HEK293 (cell line): ENCODE data around the gene NCK2.

Source experiments
- ATF2 ChIP-seq: fragments of 450-650 bp; formaldehyde crosslinking; IDR thresholded peaks from 2 replicates; pipeline ENCODE4 v1.5.1; 2016; ENCODE audit warnings: missing biosample characterization, missing genetic modification characterization, low read depth
- GLIS1 ChIP-seq: fragments of 450-650 bp; formaldehyde crosslinking; IDR thresholded peaks from 2 replicates; pipeline ENCODE4 v1.5.1; 2016; ENCODE audit warnings: missing biosample characterization, missing genetic modification characterization
- KLF8 ChIP-seq: fragments of 450-650 bp; formaldehyde crosslinking; IDR thresholded peaks from 2 replicates; pipeline ENCODE4 v1.5.1; 2016; ENCODE audit warnings: missing biosample characterization, missing genetic modification characterization
- PATZ1 ChIP-seq: fragments of 450-650 bp; formaldehyde crosslinking; IDR thresholded peaks from 2 replicates; pipeline ENCODE4 v1.5.1; 2016; ENCODE audit warnings: missing biosample characterization, missing genetic modification characterization
- TCF7L2 ChIP-seq: IDR thresholded peaks from 2 replicates; pipeline ENCODE4 v1.6.1; 2011; ENCODE audit warnings: low read depth, mild to moderate bottlenecking, inconsistent platforms, low read length, moderate library complexity, borderline replicate concordance
- YY1 ChIP-seq: fragments of 450-650 bp; formaldehyde crosslinking; IDR thresholded peaks from 2 replicates; pipeline ENCODE4 v1.5.1; 2018; ENCODE audit warnings: missing biosample characterization, missing genetic modification characterization
- ZBTB17 ChIP-seq: fragments of 450-650 bp; formaldehyde crosslinking; IDR thresholded peaks from 2 replicates; pipeline ENCODE4 v1.5.1; 2016; ENCODE audit warnings: missing biosample characterization, missing genetic modification characterization
- ZNF121 ChIP-seq: fragments of 450-650 bp; formaldehyde crosslinking; IDR thresholded peaks from 2 replicates; pipeline ENCODE4 v1.5.1; 2016; ENCODE audit warnings: missing biosample characterization, missing genetic modification characterization
- ZNF155 ChIP-seq: fragments of 450-650 bp; formaldehyde crosslinking; IDR thresholded peaks from 2 replicates; pipeline ENCODE4 v1.5.1; 2016; ENCODE audit warnings: missing biosample characterization, missing genetic modification characterization
- ZNF560 ChIP-seq: fragments of 450-650 bp; formaldehyde crosslinking; IDR thresholded peaks from 2 replicates; pipeline ENCODE4 v1.5.1; 2017; ENCODE audit warnings: missing biosample characterization, missing genetic modification characterization, borderline replicate concordance
- ZNF792 ChIP-seq: fragments of 450-650 bp; formaldehyde crosslinking; IDR thresholded peaks from 2 replicates; pipeline ENCODE4 v1.5.1; 2016; ENCODE audit warnings: missing biosample characterization, missing genetic modification characterization
- TF ChIP-seq, protein P1 (sequence below): fragments of 450-650 bp; formaldehyde crosslinking; IDR thresholded peaks from 2 replicates; pipeline ENCODE4 v1.5.1; 2016; ENCODE audit warnings: missing biosample characterization, missing genetic modification characterization
- TF ChIP-seq, protein P2 (sequence below): fragments of 450-650 bp; formaldehyde crosslinking; IDR thresholded peaks from 2 replicates; pipeline ENCODE4 v1.5.1; 2016; ENCODE audit warnings: missing biosample characterization, missing genetic modification characterization

DNA sequence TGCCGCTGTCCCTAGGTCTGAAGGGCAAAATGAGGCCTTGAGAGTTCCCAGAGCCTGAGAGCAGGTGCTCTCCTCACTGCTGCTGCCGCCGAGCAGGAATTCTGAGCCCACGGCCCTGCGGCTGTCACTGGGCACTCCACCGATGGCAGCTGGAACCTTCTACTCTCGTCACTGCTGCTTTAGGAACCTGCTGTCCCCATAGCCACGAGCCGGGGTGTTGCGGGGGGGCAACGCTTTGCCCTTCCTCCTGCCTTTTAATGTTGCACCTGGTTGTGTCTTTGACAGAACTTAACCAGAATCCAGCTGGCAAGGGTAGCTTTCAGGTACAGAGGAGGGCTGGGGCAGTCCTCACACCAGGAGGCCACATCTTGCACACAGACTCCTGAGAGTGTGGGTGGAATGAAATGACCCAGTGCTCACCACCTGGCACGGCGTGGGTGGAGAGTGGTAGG, 32.3 kb downstream of the NCK2 start:
- TF ChIP-seq, protein P1, sequence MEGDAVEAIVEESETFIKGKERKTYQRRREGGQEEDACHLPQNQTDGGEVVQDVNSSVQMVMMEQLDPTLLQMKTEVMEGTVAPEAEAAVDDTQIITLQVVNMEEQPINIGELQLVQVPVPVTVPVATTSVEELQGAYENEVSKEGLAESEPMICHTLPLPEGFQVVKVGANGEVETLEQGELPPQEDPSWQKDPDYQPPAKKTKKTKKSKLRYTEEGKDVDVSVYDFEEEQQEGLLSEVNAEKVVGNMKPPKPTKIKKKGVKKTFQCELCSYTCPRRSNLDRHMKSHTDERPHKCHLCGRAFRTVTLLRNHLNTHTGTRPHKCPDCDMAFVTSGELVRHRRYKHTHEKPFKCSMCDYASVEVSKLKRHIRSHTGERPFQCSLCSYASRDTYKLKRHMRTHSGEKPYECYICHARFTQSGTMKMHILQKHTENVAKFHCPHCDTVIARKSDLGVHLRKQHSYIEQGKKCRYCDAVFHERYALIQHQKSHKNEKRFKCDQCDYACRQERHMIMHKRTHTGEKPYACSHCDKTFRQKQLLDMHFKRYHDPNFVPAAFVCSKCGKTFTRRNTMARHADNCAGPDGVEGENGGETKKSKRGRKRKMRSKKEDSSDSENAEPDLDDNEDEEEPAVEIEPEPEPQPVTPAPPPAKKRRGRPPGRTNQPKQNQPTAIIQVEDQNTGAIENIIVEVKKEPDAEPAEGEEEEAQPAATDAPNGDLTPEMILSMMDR (tag by site-specific recombination): no peak
- TF ChIP-seq KLF8 (tag by site-specific recombination): no peak
- no peak for TF ChIP-seq PATZ1 (tag by site-specific recombination)
- no peak for TF ChIP-seq YY1 (tag by site-specific recombination)
- no peak for TF ChIP-seq ZBTB17 (tag by site-specific recombination)
- no peak for TF ChIP-seq ZNF792 (tag by site-specific recombination)
- no peak for TF ChIP-seq ZNF560 (tag by site-specific recombination)
- TF ChIP-seq ATF2 (tag by site-specific recombination): no peak
- no peak for TF ChIP-seq GLIS1 (tag by site-specific recombination)
- no peak for TF ChIP-seq ZNF121 (tag by site-specific recombination)
- TF ChIP-seq TCF7L2: no peak
- TF ChIP-seq ZNF155 (tag by site-specific recombination): no peak
- TF ChIP-seq, protein P2, sequence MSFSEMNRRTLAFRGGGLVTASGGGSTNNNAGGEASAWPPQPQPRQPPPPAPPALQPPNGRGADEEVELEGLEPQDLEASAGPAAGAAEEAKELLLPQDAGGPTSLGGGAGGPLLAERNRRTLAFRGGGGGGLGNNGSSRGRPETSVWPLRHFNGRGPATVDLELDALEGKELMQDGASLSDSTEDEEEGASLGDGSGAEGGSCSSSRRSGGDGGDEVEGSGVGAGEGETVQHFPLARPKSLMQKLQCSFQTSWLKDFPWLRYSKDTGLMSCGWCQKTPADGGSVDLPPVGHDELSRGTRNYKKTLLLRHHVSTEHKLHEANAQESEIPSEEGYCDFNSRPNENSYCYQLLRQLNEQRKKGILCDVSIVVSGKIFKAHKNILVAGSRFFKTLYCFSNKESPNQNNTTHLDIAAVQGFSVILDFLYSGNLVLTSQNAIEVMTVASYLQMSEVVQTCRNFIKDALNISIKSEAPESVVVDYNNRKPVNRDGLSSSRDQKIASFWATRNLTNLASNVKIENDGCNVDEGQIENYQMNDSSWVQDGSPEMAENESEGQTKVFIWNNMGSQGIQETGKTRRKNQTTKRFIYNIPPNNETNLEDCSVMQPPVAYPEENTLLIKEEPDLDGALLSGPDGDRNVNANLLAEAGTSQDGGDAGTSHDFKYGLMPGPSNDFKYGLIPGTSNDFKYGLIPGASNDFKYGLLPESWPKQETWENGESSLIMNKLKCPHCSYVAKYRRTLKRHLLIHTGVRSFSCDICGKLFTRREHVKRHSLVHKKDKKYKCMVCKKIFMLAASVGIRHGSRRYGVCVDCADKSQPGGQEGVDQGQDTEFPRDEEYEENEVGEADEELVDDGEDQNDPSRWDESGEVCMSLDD (tag by site-specific recombination): no peak
